Measurements from ENCODE around the gene FOXS1. TPM values are rescaled to one million over a fixed set of nuclear protein-coding genes. Genes with fewer than 3 reads are reported as not detected.

The FOXS1 gene
- total RNA-seq, 1 experiment from 2014 or later, result 0.22 TPM

- no peak for TF ChIP-seq CTCF (conservative IDR thresholded peaks at IDR 0.05)
- Histone ChIP-seq H3K9ac (ENCODE audit: extremely low read depth, insufficient read length, low read length) (no peak overlapping the region), H2BK15ac (ENCODE audit: low read depth, low read length) (no peak overlapping the region), H4K8ac (replicated peaks; ENCODE audit: insufficient read length, low read depth, low read length) (no peak overlapping the region), H3K27ac (ENCODE audit: insufficient read length, low read depth, low read length) (no peak overlapping the region), H4K20me1 (ENCODE audit: control insufficient read depth, insufficient read depth, insufficient read length) (no peaks in the 10 kb centered on the region), H3K23ac (ENCODE audit: insufficient read length, low read depth, low read length) (no peak overlapping the region), H4K91ac (ENCODE audit: insufficient read length, low read depth, low read length) (no peak overlapping the region), H3K14ac (ENCODE audit: insufficient read depth, low read length) (no peak overlapping the region), H3K4me1 (ENCODE audit: insufficient read depth, low read length) (no peaks in the 10 kb centered on the region), H3K18ac (ENCODE audit: insufficient read length, low read depth, low read length) (no peak overlapping the region), H2BK20ac (ENCODE audit: low read depth, low read length, poor library complexity, severe bottlenecking) (no peak overlapping the region), H2BK12ac (ENCODE audit: insufficient read length, low read depth, low read length) (no peak overlapping the region), H3K79me1 (ENCODE audit: insufficient read depth, low read depth, low read length, poor library complexity, severe bottlenecking) (no peaks in the 10 kb centered on the region), H3K9me3 (ENCODE audit: control insufficient read depth, low read depth, low read length) (no peaks in the 10 kb centered on the region), H2AK5ac (ENCODE audit: insufficient read length, low read length) (no peak overlapping the region), H2BK120ac (ENCODE audit: low read depth, low read length, poor library complexity, severe bottlenecking) (no peak overlapping the region), H3K79me2 (ENCODE audit: insufficient read depth, low read length) (no peaks in the 10 kb centered on the region), H3K23me2 (ENCODE audit: insufficient read length, low read depth, low read length, poor library complexity, severe bottlenecking) (no peaks in the 10 kb centered on the region), H2BK5ac (ENCODE audit: insufficient read length, low read length) (no peak overlapping the region), H3K4ac (ENCODE audit: low read depth, low read length) (no peak overlapping the region), H3T11ph (ENCODE audit: low read length) (no peak overlapping the region), H3K27me3 (ENCODE audit: insufficient read depth, low read length) (no peaks in the 10 kb centered on the region), H2AFZ (ENCODE audit: low read length) (no peak overlapping the region), H3K56ac (ENCODE audit: insufficient read length, low read depth, low read length) (no peak overlapping the region), H3K4me2 (ENCODE audit: insufficient read depth, insufficient read length, low read length) (no peak overlapping the region), H4K5ac (ENCODE audit: insufficient read length, low read depth, low read length) (no peak overlapping the region)
- Mint-ChIP-seq H3K27ac (no peak overlapping the region), H3K27me3 (ENCODE audit: low read depth) (peaks cover 3% of the 10 kb centered on the region; the same call in 1 of the 2 replicates), H3K4me3 (no peak overlapping the region), H3K36me3 (ENCODE audit: insufficient read depth in 1 of 3, low read depth in 3 of 3) (no peaks in the 10 kb centered on the region), H3K9me3 (no peaks in the 10 kb centered on the region), H3K4me1 (peaks cover 15 to 16% of the 10 kb centered on the region in 2 experiments)
- no CpG with 5 or more reads among the region's 2 CpGs for WGBS (ENCODE audit: extremely low coverage, insufficient read length, low lambda C conversion rate)
- no peak for DNase-seq
Measured at GRCh38 chr20:31827059-31827458, 18.3 kb downstream of the FOXS1 start.
